Omental fat pad (tissue), 4 donors: ENCODE data around the gene TMBIM4. TPM values are rescaled to one million over a fixed set of nuclear protein-coding genes. Genes with fewer than 3 reads are reported as not detected.
A peak's percentile ranks its signal among the peaks of the same experiment; 100 is the strongest.

ENCODE experiments used
- ATAC-seq: fragments of 150-250 bp; one replicate; pipeline ENCODE4 v1.9.1; 2016; ENCODE audit warnings: mild to moderate bottlenecking, moderate library complexity; ENCODE audit not compliant: low FRiP score
- DNase-seq: peaks from one replicate; pipeline ENCODE4 v3.0.0-alpha.2; 2019; ENCODE audit warnings: low spot score
- total RNA-seq, 4 donors: library from RNA; depleted of rRNA; stranded (reverse); fragments of >200 nt; gene quantifications; one replicate each; pipeline ENCODE4 v1.1.0, GENCODE V29; 2016
- TF ChIP-seq, protein P1 (sequence below), 3 donors: fragments of 450-650 bp; IDR thresholded peaks; one replicate each; pipeline ENCODE4 v1.5.1; 2016 to 2017; ENCODE audit warnings: antibody characterized with exemption in 3 of 3, mild to moderate bottlenecking in 3 of 3, moderate library complexity in 2 of 3

TMBIM4 gene
- total RNA-seq, 4 donors from 2014 or later, result 137 to 231 (median 209) TPM

GRCh38 chr12:66092559-66093269 lies 77.1 kb downstream of the TMBIM4 start:
- DNase-seq (no peak), ATAC-seq (peak; percentile 95)
- TF ChIP-seq, protein P1, sequence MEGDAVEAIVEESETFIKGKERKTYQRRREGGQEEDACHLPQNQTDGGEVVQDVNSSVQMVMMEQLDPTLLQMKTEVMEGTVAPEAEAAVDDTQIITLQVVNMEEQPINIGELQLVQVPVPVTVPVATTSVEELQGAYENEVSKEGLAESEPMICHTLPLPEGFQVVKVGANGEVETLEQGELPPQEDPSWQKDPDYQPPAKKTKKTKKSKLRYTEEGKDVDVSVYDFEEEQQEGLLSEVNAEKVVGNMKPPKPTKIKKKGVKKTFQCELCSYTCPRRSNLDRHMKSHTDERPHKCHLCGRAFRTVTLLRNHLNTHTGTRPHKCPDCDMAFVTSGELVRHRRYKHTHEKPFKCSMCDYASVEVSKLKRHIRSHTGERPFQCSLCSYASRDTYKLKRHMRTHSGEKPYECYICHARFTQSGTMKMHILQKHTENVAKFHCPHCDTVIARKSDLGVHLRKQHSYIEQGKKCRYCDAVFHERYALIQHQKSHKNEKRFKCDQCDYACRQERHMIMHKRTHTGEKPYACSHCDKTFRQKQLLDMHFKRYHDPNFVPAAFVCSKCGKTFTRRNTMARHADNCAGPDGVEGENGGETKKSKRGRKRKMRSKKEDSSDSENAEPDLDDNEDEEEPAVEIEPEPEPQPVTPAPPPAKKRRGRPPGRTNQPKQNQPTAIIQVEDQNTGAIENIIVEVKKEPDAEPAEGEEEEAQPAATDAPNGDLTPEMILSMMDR (IDR thresholded peaks at IDR 0.05), result no peak

- TF ChIP-seq, protein P1 (IDR thresholded peaks at IDR 0.05), result no peak
- ATAC-seq (no peak), DNase-seq (no peak)
These were observed 79.6 kb downstream of the TMBIM4 start for GRCh38 chr12:66090157-66090556.

DNA sequence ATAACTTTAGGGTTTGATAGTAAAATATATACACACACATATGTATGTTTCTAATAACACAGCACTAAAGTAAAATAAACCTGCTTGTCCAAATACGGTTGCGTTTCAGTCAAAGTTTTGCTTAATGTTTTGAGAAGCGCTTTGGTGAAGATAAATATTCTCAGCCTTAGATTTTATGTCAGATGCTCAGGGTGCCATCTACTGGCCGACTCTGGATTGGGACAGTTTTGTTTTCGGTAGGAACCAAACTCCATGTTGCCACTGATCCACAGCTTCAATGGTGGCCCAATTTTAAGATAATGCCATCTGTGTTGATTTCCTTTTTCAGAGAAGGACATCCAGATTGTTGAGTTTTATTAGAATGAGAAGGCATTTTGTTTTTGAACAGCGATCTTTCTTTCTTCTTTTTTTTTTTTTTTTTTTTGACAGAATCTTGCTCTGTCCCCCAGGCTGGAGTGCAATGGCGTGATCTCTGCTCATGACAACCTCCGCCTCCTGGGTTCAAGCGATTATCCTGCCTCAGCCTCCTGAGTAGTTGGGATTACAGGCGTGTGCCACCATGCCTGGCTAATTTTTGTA lies 82.3 kb downstream of the TMBIM4 start:
- DNase-seq (peak; percentile 64), ATAC-seq (no peak)
- TF ChIP-seq, protein P1 (IDR thresholded peaks at IDR 0.05), result peak in 1 of 3 donors; percentile 10

DNA sequence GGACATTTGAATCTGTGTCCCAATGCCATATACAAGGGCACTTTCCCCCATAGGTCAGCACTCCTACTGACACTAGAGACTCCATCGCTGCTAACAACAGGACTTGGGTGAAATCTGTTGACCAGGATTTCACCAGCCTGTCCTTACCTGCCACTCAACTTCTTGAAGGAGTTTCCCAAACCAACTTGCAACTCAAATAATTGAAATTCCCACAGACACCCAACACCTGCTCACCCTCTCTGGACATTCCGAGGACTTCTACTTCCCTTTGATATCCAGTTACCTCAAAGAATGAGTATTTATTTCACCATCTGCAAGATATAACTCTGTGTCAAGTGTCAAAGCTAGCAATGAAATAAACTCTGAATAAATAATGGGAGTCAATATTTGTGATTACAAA lies 83.8 kb downstream of the TMBIM4 start:
- TF ChIP-seq, protein P1 (IDR thresholded peaks at IDR 0.05), result no peak
- DNase-seq (no peak), ATAC-seq (no peak)

Other genes with a start within 250 kb of the TMBIM4 start
- gene LLPH, start 39.2 kb downstream of the TMBIM4 start, total RNA-seq, result 10 to 100 TPM in 1 of 4 donors, 1 to 10 TPM in 3; 6.8 to 10.1 (median 7.6) TPM
- gene IRAK3, start 19.2 kb upstream of the TMBIM4 start, total RNA-seq, result 100 to 1,000 TPM in 1 of 4 donors, 10 to 100 TPM in 3; 62.3 to 136 (median 76.2) TPM
- 10 to 100 TPM in 2 of 4 donors, 1 to 10 TPM in 2; 5.0 to 11.3 (median 9.4) TPM for gene HELB, start 132.5 kb upstream of the TMBIM4 start, total RNA-seq